NCI-H2107 treated with DMSO at 0.1 percent for 48 hours (cell line): ENCODE data around the gene GNL1.
A peak's percentile ranks its signal among the peaks of the same experiment; 100 is the strongest.

Source experiments
- DNase-seq: peaks from one replicate; lab custom pipeline; 2025; ENCODE audit not compliant: unreplicated experiment; lab: John Stamatoyannopoulos, UW

The GNL1 gene

GRCh38 chr6:30570740-30571074 lies 14.4 kb upstream of the GNL1 start:
- no peak for DNase-seq

DNA sequence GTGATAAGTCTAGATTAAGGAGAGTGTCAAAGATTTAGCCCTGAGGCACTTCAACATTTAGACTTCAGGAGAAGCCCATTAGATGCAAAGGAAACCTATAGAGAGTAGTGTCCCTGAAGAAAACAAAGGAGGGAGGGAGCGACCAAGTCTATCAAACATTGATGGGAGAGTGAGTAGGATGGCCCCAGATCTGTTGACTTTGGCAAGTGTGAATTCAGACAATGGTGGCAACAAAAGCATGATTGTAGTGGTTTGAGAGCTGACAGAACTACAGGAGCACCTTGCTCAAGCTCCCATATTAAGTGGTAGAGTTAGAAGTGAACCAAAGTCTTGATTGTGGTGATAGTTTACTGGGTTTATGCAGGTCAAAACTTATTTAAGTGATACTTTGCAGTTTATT lies 14.0 kb upstream of the GNL1 start:
- DNase-seq = no peak

GRCh38 chr6:30568245-30568644 lies 12.0 kb upstream of the GNL1 start:
- no peak for DNase-seq

GRCh38 chr6:30565772-30566171 lies 9.5 kb upstream of the GNL1 start:
- DNase-seq = no peak

GRCh38 chr6:30564114-30564513 lies 7.8 kb upstream of the GNL1 start:
- no peak for DNase-seq

- no peak for DNase-seq
Observed at GRCh38 chr6:30562470-30563425, 6.5 kb upstream of the GNL1 start.

DNA sequence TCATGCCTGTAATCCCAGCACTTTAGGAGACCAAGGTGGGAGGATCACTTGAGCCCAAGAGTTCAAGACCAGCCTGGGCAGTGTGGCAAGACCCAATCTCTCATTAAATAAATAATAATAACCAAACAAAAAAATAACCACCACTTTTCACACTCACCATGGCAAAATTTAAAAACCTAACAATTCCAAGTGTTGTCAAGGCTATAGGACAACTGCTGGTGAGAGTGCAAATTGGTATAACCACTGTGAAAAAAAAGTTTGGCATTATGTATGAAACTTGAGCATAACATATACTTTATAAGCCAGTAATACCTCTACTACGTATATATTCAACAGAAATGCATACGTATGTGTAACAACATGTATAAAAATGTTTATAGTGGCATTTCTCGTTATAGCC lies 4.6 kb upstream of the GNL1 start:
- no peak for DNase-seq

- no peak for DNase-seq
Observed at GRCh38 chr6:30557683-30557981, 1.3 kb upstream of the GNL1 start.

GRCh38 chr6:30556906-30557682 lies 805 bp upstream of the GNL1 start, which contains the start of gene PRR3:
Gene PRR3, plus strand, starts transcription at chr6:30557295. Its CDS starts 50 bp downstream, at chr6:30557345.
- peak; percentile 44 for DNase-seq

GRCh38 chr6:30555816-30556065 lies 548 bp downstream of the GNL1 start:
- no peak for DNase-seq

DNA sequence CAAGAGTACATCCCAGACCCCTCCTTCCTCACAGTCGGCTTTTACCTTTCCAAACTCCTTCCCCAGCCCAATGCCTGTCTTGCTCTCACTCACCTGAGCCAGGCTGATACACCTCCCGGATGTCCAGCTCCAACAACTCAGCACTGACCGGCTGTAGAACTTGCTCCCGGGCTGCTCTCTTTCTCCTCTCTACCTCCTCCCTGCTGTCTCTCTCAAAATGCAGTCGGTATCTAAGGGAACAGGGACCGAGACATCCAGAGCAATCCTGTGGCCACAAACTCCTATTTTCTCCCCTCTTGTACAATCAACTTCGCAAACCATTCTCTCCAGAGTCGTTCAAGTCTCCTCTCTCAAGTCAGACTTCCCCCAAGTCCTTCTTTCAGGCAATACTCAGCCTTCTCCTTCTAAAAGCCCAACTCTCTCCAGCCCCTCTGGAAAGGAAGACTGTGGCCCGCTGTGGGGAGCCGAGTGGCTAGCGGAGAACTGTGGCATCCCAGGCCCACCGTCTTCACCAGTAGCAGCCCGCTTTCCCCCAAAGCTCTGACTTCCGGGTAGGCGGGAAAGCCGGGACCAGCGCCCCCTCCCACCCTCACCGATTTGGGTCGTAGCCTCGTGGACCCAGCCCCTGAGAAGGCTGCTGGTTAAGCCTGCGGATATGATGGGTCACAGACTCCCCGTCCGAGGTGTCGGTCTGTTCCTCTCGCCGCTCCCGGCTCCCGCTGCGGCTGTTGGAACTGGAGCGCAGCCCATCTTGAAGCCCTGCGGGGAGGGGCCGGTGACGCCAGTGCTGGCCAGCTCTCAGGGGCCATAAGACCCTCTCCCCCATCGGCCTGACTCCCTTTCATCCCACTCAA lies 1.1 kb downstream of the GNL1 start:
- DNase-seq = no peak

DNA sequence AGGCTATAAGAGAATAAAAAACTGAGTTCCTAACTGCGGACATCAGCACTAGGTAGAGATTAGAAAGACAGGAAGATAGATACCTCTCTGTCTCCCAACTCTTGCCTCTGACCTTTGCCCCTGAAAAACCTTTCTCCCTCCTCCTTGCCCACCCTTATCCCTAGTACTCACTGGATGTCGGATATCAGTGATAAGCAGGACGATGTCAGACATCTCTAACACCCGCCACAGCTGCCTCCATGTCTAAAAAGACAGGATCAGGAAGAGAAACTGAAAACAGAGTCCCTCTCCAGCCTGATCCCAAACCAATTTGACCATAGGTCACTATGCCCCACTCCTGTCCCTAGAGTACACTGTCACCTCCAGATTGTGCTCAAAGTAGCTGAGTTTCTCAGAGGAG lies 1.9 kb downstream of the GNL1 start:
- no peak for DNase-seq

- no peak for DNase-seq
Observed at GRCh38 chr6:30548375-30548774, 7.9 kb downstream of the GNL1 start.

DNA sequence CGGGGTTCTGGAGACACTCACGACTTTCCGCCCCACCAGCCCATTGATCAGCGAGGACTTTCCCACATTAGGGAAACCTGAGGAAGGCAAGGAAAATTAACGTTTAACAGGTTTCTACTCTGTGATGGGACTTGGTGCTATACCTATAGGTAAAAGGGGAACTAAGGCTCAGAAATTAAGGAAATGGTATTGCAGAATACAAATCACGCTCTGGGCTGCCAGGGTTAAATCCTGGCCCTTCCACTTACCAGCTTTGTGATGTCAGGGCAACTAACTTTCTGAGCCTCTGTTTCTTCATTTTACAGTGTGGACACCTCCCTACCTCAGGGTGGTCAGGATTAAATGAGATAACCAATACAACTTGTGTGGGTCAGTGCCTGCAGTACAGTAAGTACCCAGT lies 8.8 kb downstream of the GNL1 start:
- DNase-seq = no peak

- DNase-seq = peak; percentile 36
Observed at GRCh38 chr6:30544666-30545272, 11.5 kb downstream of the GNL1 start.

DNA sequence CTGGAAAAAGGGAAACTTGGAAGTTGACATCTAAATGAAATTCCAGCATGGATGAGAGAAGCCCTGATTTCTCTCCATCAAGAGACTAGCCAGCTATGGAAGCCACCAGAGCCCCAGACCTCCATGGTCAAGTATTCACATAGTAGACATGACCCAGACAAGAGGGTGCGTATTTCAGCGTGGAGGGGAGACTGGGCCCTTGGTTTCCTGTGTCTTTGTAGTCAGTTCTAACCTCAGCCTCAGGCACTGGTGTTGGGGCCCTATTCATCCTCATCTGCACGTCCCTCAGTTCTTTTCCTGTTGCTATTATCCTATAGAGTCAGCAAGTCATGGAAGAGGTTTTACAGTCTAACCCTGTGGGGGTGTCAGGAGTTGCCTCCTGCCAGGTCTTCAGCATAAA lies 12.5 kb downstream of the GNL1 start:
- DNase-seq = no peak

DNA sequence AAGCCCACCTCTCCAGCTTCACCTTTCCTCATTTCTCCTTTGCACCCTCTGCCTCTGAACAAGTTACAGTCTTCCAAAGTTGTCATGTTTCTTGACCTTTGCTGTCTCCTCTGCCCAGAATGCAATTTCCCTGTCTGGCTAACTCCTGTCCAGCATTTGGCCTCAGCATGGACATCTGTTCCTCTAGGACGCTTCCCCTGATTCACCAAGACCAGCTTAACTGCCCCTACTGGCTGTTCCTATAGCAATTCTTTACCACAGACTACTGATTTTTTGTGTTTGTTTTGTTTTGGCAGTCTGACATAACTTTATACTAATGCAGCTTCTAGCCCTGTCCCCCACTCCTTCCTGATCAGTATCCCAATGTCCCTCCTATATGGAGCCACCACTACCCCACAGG lies 13.4 kb downstream of the GNL1 start:
- DNase-seq = no peak

DNA sequence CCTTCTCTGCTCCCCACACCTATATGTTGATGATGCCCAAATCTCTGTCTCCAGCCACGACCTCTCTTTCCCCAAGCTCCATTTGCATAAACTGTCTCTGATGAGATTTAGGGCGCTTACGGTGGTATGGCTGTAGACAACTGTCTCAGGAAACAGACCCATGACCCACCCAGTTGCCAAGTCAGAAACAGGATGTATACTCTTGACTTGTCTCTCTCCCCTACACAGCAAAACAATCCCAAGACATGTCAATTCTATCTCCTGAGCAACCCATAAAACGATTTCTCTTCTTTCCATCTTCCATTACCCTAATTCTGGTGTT lies 13.9 kb downstream of the GNL1 start:
- no peak for DNase-seq

DNA sequence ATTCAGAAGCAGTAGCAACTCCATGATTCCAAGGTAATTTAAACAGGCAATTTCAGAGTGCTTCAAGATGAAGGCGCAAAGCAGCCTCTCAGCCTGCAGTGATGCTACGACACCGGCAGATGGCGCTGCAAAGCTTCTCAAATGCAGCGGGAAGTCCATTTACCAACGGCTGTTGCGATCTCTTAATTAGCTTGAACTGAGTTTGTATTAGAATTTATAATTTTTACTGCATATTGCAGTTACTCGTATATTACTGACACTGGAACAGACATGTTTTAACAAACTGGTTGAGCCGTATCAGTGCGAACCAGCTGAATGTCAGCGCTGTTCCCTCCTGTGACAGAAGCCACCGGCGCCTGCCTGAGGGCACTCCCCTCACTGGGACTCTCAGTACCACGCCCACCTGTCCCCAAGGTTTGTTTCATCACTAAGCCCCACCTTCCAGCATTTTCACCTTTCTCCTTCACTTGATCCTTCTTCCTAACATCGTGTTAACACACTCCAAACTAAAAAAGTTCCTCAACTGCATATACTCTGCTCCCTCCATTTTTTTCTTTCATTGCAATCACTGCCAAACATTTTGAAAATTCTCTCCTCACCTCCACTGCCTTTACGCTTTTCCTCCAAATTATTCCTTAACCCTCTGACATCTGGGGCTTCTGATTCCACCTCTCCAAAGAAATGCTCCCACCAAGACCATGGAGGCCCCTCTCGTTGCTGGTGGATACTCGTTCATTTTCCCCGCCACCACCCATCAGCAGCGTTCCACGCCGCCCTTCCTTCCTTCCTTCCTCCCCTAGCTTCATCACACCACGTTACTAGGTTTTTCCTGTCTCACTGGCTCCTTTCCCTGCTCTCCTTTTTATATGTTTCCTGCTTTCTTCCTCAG lies 14.5 kb downstream of the GNL1 start:
- peak; percentile 31 for DNase-seq

DNA sequence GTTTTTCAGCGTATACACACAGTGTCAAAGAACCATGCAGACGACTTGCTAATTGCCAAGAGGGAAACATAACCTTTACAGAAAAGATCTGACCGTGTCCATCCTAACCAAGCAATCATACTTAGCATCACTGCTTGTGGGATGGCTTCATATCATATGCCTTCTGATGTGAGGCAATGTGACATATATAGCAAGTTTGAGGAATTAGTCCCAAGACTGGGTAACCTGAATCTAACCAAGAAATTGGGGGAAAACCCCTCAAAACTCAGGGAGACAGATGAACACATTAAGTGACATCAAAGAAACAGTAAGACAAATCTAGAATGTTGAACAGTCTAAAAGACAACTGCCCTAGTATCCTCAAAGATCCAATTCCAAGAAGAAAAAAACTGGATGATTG lies 18.4 kb downstream of the GNL1 start:
- no peak for DNase-seq
